ENCODE data around the gene TJP1.
"Not testable (repeated sequence)": the region's sequence is repeated elsewhere in the genome, so short reads cannot be mapped to it uniquely, and the experiment has no call there.

The TJP1 gene

DNA sequence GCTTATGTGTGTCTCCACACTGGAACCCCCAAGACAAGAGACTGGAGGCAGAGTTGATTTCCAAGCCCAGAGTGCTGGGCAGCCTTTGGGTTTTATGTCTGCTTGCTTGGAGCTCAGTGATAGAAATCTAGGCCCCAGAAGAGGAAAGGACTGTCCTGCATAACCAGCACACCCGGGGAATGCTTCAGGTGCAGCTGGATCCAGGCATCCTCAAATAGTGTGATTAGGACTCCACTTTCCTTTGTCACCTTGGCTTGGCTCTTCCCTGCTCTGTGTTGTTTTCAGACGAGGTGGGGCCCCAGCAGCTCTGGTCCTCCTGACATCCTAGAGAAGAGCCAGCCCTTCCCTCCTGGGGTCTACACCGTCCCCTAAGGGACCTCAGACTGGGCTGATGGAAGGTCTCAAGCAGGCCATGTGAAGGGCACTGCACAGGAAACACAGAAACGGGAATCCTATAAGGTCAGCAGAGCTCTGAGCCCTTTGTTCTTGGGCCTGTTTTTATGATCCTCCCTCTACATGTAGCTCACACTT is 143.7 kb downstream of the TJP1 start:
- no peak for DNase-seq

DNA sequence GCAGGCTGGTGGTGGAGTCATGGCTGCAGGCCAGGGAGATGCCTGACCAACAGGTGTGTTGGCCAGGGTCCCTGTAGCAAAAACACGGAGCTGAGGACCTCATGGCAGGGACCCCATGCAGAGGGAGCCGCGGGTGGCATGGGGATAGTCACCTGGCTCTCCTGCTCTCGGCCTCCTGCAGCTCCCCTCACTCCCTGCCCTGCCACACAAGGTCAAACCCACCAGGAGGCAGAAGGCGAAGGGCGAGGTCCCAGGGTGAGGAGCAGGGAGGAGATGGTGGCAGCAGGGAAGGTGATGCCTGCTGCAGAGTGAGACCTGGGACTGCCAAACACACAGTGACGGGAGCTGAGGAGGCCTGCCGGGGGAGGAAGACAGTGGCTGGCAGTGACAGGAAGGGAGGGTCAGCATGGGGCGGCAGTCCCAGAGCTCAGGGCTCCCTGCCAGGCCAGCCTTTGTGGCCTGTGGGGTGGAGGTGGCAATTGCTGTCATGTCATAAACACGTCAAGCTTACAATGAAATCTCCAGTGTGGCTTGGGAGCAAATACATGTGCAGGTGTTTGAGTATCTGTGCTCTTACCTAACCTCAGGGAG is 144.3 kb downstream of the TJP1 start:
- DNase-seq: no peak

DNA sequence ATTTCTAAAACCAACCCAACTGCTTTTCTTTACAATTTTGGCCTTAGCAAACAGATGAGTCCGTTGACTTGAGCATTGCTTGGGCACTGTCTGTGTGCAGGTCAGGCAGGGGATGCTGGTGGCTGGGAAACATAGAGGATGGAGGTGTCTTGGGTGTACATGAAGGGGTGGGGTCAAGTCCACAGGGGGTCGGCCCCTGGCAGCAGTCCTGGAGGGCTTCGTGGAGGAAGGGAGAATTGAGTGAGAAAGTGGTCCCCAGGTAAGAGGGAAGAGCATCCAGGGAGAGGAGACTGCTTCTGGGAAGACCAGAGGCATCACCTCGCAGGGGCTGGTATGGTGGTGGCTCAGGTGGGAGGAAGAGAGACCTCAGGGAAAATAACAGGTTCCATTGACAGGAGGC is 144.8 kb downstream of the TJP1 start:
- DNase-seq: no peak

DNA sequence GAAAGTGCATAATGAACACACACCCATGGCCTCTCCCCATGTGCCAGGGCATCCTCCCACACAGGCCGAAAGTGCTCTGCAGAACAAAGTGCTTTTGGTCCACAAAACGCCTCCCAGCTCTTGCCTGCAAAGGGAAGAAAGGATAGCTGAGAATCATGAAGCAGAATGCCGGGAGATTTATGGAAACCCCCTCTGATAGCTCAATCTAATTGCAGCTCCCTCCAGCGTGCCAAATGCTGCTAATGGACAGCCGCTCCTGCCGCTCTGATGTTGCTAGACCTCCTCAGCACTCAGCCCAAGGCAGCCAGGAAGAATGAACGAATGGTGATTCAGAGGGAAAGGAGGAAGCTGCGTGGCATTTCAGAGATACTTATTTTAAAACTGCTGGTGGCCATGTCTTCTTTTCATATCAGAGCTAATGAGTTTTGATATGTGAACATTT is 145.3 kb downstream of the TJP1 start:
- DNase-seq: no peak

DNA sequence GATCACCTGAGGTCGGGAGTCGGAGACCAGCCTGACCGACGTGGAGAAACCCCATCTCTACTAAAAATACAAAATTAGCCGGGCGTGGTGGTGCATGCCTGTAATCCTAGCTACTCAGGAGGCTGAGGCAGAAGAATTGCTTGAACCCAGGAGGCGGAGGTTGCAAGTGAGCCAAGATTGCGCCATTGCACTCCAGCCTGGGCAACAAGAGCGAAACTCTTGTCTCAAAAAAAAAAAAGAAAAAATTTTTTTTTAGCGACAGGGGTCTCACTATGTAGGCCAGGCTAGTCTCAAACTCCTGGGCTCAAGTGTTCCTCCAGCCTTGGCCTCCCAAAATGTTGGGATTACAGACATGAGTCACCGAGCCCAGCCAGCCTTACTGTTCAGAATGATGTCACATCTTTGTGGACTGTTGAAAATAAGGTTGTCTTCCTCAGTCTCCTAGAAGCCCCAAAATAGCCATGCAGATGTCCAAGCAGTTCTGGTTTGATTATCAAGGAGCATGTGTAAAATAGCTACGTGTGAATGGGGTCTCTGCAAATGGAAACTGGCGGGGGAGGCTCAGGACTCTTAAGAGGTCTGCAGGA is 145.8 kb downstream of the TJP1 start:
- not testable (repeated sequence) for DNase-seq

DNA sequence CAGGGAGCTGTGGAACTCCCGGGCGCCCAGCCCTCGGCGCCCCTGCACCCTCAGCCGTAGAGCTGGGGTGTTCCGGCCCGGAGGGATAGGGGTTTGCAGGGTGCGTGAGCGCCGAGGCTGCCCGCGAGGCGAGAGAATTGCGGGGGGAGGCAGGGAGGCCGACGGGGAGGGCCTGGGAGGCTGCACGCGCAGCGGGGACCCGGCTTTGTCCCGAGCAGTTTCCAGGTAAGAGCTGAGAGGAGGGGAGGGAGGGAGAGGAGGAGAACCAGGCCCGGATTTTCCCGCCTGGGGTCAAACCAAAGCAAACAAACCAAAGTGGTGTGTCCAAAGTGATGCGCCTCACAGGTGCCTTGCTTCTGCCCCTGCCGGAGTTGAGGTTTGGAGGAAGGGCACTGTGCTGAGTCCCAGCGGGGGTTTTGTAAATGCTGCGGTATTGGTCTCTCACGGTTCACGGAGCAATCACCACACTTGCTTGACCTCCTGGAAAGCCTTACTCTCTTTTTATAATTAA is 146.4 kb downstream of the TJP1 start:
- DNase-seq: no peak

DNA sequence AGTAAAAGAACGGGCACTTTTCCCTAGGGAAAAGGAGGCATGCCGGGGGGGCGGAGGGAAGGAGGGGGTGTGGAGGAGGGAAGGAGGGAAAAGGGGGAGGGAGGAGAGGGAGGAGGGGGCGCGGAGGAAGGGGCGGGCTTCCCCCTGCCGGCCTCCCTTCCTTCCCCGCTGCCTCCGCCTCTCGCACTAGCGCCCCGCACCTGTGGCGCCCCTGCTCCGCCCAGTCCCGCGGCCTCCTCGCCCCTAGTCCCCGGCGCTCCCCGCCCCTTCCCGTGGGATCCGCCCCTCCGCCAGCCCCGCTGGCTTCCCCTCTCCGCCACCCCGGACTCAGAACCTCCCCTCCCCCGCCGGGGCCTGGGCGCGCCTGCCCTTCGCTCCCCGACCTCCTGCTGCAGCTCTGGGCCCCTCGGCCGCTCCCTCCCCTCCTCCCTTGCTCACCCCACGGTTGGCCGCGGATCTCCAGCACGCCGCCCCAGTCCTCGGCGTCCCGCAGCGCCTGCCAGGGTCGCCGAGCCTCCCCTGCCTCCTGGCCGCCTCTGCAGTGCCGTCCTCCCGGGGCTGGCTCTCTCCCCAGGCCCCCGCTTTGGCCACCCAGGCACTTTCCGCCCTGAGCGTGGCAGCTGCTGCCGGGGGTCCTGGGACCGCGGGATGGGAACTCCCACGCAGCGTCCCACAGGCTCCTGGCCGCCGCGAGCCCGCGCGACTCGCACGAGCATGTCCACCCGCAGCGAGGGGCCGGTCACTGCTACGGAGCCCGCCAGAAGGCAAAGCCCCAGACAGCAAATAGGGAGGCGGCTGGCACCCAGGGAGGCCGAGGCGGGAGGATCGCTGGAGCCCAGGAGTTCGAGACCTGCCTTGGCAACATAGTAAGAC is 147.4 kb downstream of the TJP1 start:
- DNase-seq: no peak

DNA sequence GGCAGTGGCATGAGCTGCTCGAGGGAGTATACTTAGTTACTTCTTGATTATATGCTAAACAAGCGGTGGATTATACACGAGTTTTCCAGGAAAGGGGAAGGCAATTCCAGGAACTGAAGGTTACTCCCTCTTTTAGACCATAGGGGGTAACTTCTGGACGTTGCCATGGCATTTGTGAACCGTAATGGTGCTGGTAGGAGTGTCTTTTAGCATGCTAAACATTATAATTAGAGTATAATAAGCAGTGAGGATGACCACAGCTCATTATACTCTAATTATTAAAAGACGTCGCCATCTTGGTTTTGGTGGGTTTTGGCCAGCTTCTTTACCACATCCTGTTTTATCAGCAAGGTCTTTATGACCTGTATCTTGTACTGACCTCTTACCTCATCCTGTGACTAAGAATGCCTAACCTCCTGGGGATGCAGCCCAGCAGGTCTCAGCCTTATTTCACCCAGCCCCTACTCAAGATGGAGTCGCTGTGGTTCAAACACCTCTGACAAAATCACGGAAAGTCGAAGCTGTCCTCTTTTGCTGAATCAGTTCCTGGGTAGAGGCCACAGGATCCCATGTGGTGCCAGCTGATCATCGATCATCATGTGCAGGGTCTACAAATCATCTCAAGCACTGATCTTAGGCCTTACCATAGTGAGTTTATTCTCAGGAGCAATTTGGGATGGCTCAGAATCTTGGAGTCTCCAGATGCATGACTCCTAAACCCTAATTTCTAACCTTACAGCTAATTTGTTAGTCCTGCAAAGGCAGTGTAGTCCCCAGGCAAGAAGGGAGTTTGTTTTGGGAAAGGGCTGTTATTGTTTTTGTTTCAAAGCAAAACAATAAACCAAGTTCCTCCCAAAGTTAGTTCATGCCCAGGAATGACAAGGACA is 149.1 kb downstream of the TJP1 start:
- DNase-seq: no peak

DNA sequence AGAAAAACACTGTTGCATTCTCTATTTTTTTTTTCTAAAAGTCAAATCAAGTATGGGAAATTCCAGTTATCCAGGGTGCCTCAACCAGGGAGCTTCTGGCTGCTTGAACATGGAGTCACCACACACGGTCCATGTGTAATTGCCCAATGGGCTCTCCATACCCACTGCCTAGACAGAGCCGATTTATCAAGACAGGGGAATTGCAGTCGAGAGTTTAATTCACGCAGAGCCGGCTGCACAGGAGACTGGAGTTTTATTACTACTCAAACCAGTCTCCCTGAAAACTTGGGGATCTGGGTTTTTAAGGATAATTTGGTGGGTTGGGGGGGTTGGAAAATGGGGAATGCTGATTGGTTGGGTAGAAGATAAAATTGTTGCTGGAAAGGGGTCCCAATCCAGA is 149.8 kb downstream of the TJP1 start:
- no peak for DNase-seq

DNA sequence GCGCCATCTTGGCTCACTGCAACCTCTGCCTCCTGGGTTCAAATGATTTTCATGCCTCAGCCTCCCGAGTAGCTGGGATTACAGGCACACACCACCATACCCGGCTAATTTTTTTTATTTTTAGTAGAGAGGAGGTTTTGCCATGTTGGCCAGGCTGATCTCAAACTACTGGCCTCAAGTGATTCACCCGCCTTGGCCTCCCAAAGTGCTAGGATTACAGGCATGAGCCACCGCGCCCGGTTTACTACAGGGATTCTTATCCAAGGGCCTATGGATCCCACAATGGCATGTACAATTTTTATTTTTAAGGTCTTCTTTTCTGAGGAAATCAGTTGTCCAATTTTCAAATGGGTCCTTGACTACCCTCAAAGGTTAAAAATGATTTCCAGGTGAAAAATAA is 150.2 kb downstream of the TJP1 start:
- DNase-seq: not testable (repeated sequence)

DNA sequence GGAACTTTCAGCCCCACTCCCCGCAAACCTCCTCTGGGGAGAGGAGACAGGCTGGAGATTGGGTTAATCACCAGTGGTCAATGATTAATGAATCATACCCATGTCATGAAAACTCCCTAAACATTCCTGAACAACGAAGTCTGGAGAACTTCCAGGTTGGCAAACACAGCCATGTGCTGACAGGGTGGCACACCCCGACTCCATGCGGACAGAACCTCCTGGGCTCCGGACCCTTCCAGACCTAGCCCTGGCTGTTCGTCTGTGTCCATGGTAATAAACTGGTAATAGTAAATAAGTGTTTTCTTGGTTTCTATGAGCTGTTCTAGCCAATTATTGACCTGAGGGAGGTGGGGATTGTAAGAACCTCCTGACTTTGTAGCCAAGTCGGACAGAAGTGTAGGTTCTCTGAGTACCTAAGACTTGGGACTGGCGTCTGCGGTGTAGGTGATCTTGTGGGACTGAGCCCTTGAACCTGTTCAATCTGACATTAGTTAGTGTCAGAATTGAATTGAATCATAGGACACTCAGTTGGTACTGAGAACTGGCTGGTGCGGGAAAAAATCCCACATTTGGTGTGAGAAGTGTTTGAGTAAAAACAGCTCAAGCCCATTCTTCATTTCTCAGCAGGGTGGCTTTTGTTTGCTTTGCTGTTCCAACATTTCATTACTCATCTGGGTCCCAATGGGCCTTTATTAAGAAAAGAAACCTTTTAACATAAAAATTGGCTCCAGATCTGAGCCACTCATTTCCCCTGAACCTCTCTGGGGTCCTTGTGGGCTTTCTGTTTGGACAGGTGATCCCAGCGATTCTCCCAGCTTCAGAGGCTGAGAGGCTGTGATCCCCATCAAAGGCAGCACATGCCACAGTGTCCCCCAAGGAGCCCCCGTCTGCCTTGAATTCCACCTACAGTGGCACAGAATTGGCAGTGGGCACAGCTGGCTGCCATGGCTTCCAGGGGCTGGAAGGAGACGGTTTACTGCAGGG is 151.0 kb downstream of the TJP1 start:
- DNase-seq: no peak

DNA sequence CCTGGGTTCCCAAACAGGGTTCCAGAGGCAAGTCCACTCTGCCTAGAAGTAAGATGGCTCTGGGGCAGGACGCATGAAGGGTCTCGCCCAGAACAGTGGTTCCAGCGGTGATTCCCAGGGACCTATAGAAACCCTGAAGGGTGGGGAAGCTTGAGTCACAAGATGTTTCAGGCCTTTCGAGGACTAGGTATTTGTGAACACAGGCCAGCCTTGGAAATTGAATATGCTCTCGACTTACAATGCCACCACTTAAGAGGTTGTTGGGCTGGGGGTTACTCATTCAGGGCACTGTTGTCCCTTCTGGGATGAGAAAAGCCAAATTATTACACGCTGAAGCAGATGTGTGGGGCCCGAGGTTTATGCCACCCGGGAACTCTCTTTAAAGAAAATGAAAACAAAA is 152.0 kb downstream of the TJP1 start:
- DNase-seq: no peak

DNA sequence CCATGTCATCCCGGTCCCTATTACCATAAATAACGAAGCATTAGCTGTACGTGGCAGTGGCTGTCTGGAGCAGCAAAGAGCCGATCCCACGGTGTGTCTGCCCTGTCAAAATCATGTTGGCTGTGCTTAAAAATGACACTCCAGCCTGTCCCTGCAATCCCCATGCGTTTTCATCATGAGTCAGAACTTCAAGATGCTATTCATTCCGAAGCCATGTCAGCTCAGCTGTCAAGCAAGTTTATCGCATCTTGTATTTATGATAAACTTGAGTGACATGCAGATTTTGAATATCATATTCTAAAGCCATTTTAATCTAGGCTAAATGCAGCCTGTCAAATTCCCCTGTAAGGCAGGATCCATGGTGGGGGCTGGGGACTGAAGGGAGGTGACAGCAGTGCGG is 152.4 kb downstream of the TJP1 start:
- DNase-seq: no peak

DNA sequence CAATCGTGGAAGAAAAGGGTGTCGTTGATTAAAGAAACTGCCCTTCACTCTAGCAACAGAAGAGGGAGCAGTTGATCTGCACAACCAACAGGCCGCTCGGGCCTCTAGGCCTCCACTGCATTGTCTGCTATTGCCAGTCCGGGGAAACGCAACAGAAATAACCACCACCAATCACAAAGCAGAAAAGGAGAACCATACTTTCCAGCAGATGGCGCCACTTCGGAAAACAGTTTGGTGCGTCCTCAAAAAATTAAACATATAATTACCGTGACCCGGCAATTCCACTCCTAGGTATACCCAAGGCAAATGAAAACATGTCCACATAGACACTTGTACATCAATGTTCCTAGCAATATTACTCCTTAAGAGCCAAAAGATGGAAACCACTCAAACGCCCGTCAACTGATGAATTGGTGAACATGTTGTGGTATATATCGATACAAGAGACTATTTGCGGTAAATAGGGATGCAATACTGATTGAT is 154.1 kb downstream of the TJP1 start:
- peak in 1 of 2 donors; percentile 5 for DNase-seq

DNA sequence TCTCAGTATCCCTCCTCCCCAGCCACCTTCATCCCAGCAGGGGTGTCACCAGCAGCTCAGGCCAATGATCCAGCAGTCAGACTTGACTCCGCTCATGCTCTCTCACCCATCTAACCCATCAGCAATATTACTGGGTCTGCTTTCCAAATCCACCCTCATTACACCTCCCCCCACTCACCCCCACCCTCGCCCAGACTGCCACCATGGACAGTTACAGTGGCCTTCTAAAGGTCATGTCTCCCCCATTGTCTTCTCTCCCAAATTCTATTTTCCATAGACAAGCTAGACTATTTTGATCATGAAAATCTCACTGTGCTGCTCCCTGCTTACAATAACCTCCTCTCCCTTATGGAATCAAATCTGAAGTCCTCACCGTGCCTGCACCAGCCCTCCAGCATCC is 156.0 kb downstream of the TJP1 start:
- no peak for DNase-seq

DNA sequence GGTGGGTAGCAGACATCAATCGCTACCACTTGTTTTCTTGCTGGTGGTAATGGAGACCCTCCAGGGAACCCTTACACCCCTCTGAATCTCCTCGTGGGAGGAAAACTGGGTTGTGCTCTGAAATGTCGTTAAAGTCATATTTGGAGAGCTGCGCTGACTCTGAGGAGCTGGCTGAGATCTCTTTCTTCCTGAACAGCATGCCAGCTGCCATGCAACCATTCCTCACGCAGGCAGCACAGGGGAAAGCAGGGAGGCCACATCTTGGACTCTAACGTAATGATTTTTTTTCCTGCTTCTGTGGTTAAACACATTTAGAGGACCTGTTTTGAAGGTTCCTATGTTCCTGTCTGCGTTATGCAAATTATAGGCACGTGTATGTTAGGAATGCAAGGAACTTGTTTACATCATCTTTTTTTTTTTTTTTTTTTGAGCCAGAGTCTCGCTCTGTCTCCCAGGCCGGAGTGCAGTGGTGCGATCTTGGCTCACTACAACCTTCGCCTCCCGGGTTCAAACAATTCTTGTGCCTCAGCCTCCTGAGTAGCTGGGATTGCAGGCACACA is 156.7 kb downstream of the TJP1 start:
- no peak for DNase-seq

DNA sequence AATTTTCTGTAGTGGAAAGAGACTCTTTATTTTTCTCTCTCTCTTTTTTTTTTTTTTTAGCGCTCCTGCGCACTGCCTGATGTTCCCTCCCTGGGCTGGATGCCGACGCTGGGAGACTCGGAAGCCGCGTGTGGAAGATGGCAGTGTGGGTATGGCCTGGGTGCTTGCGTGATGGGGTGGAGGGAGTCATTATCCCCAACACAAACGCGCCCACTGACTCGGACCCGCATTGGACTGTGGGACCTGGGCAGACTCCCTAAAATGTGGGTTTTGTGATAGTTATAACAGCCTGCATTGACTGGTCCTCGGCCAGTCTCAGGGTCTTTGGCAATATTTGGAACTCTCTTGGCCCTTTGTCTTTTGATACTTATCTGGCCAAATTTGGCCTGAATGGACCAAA is 157.9 kb downstream of the TJP1 start:
- no peak for DNase-seq

DNA sequence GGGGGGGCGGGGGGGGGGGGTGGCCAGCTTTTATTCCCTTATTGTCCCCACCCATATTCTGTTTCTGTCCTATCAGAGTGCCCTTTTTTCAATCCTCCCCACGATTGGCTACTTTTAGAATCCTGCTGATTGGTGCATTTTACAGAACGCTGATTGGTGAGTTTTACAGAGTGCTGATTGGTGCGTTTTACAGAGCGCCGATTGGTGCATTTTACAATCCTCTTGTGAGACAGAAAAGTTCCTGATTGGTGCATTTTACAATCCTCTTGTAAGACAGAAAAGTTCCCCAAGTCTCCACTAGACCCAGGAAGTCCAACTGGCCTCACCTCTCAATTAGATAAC is 164.8 kb downstream of the TJP1 start:
- not testable (repeated sequence) for DNase-seq

DNA sequence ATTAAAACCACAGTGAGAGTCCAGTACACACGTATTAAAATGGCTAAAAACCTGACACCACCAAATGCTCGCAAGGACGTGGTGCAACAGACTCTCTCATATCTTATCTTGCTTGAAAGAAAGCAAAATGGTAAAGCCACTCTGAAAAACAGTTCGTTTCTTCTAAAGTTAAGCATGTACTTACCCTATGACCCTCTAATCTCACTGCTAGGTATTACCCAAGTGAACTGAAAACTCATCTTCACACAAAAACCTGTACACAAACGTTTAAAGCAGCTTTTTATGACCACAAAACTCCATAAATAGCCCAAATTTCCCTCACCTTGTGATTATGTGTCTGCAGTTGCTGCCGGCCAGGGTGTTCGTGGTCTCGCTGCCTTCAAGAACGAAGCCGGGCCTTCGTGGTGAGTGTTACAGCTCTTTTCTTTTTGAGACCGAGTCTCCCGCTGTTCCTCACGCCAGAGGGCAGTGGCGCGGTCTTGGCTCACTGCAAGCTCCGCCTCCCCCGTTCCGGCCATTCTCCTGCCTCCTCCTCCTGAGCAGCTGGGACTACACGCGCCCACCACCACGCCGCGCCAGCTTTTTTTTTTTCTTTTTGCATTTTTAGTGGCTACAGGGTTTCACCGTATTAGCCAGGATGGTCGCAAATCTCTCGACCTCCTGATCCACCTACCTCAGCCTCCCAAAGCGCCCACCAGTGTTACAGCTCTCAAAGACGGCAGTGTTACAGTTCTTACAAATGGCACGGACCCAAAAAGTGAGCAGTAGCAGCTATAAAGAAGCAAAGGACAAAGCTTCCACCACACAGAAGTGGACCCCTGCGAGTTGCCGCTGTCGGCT is 165.4 kb downstream of the TJP1 start:
- DNase-seq: no peak

DNA sequence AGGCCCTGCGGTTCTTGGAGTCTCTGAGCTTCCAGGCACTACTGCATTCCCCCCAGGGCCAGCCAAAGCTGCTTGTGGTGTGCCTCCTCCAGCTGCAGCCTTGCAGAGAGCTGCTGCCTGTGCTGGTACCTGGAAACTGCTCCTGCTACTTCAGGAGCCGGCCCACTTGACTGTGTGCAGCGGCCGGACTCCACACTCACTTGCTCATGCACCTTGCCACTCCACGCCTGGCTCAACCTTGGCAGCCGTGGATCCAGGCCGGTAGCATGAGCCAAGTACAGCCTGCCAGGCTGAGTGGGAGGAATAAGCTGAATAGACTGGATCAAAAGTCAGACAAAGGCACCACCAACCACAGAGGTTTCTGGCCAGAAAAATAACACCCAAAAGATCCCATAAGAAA is 169.7 kb downstream of the TJP1 start:
- no peak for DNase-seq

Measured in CD4-positive, alpha-beta T cell treated with Interferon alpha-2 for 1 hour (primary cell).